HTERT RPE-1 (cell line): ENCODE results near the gene TMEM170B.

Experiments
- in situ Hi-C: fragments of 300-500 bp; cut with MboI; formaldehyde crosslinking; loops from 4 replicates; pipeline ENCODE4 v1.14.3; 2020; ENCODE audit warnings: low sequenced_read_pairs

Gene TMEM170B

GRCh38 chr6:11537229-11538051 lies at the start of gene TMEM170B:
Gene TMEM170B (plus strand): TSS chr6:11537749. CDS start chr6:11538278, 529 bp downstream.
- in situ Hi-C loops = no loop called here

GRCh38 chr6:11490996-11491395 lies 46.6 kb upstream of the TMEM170B start:
- in situ Hi-C loops = no loop called here

GRCh38 chr6:11491596-11492463 lies 45.7 kb upstream of the TMEM170B start:
- in situ Hi-C loops = no loop called here

GRCh38 chr6:11492464-11493290 lies 44.9 kb upstream of the TMEM170B start:
- in situ Hi-C loops = no loop called here

GRCh38 chr6:11493974-11494373 lies 43.6 kb upstream of the TMEM170B start:
- in situ Hi-C loops = no loop called here

GRCh38 chr6:11494786-11495564 lies 42.6 kb upstream of the TMEM170B start:
- in situ Hi-C loops = no loop called here

GRCh38 chr6:11495565-11496145 lies 41.9 kb upstream of the TMEM170B start:
- in situ Hi-C loops = no loop called here

GRCh38 chr6:11496152-11497060 lies 41.1 kb upstream of the TMEM170B start:
- in situ Hi-C loops = no loop called here

GRCh38 chr6:11497107-11497506 lies 40.4 kb upstream of the TMEM170B start:
- in situ Hi-C loops = no loop called here

- in situ Hi-C loops = no loop called here
Measured at GRCh38 chr6:11497881-11498280, 39.7 kb upstream of the TMEM170B start.

- in situ Hi-C loops = no loop called here
Measured at GRCh38 chr6:11500008-11500407, 37.5 kb upstream of the TMEM170B start.

GRCh38 chr6:11509471-11509870 lies 28.1 kb upstream of the TMEM170B start:
- in situ Hi-C loops = no loop called here

GRCh38 chr6:11514672-11515071 lies 22.9 kb upstream of the TMEM170B start:
- in situ Hi-C loops = no loop called here

- in situ Hi-C loops = no loop called here
Measured at GRCh38 chr6:11515763-11516162, 21.8 kb upstream of the TMEM170B start.

- in situ Hi-C loops = no loop called here
Measured at GRCh38 chr6:11522812-11523605, 14.5 kb upstream of the TMEM170B start.

- in situ Hi-C loops = no loop called here
Measured at GRCh38 chr6:11525468-11526155, 11.9 kb upstream of the TMEM170B start.

GRCh38 chr6:11526156-11526505 lies 11.4 kb upstream of the TMEM170B start:
- in situ Hi-C loops = no loop called here
